TTC549 (cell line): ENCODE data around the gene SETD1A.

Experiments used
- FAIRE-seq: peaks from 2 replicates; lab custom pipeline; 2012; peaks lifted over from hg19 to GRCh38; lab: Jason Lieb, UNC

The SETD1A gene

GRCh38 chr16:30953511-30954124 lies 3.9 kb upstream of the SETD1A start:
- no peak for FAIRE-seq

- FAIRE-seq: no peak
These were observed 2.6 kb upstream of the SETD1A start for GRCh38 chr16:30954993-30955392.

GRCh38 chr16:30956601-30957455 lies 726 bp upstream of the SETD1A start:
- no peak for FAIRE-seq

GRCh38 chr16:30958175-30959079 lies 873 bp downstream of the SETD1A start:
- FAIRE-seq: no peak

- FAIRE-seq: no peak
These were observed 3.8 kb downstream of the SETD1A start for GRCh38 chr16:30961384-30961783.

- FAIRE-seq: no peak
These were observed 6.5 kb downstream of the SETD1A start for GRCh38 chr16:30963925-30964511.

- no peak for FAIRE-seq
These were observed 7.1 kb downstream of the SETD1A start for GRCh38 chr16:30964574-30965226.

GRCh38 chr16:30965436-30965835 lies 7.9 kb downstream of the SETD1A start:
- FAIRE-seq: no peak

GRCh38 chr16:30966033-30966619 lies 8.6 kb downstream of the SETD1A start:
- no peak for FAIRE-seq

GRCh38 chr16:30967795-30968194 lies 10.2 kb downstream of the SETD1A start:
- no peak for FAIRE-seq

- FAIRE-seq: no peak
These were observed 11.8 kb downstream of the SETD1A start for GRCh38 chr16:30969246-30969842.

- FAIRE-seq: no peak
These were observed 13.7 kb downstream of the SETD1A start for GRCh38 chr16:30971298-30971697.

GRCh38 chr16:30972872-30973271 lies 15.3 kb downstream of the SETD1A start:
- no peak for FAIRE-seq

- FAIRE-seq: no peak
These were observed 16.8 kb downstream of the SETD1A start for GRCh38 chr16:30974348-30974747.

- FAIRE-seq: no peak
These were observed 18.9 kb downstream of the SETD1A start for GRCh38 chr16:30976486-30976885.

GRCh38 chr16:30977502-30977901 lies 19.9 kb downstream of the SETD1A start:
- no peak for FAIRE-seq

- no peak for FAIRE-seq
These were observed 21.8 kb downstream of the SETD1A start for GRCh38 chr16:30979170-30980022.

- no peak for FAIRE-seq
These were observed 22.4 kb downstream of the SETD1A start for GRCh38 chr16:30980023-30980371.

GRCh38 chr16:30980434-30980833 lies 22.9 kb downstream of the SETD1A start:
- FAIRE-seq: no peak

GRCh38 chr16:30980959-30981358 lies 23.4 kb downstream of the SETD1A start:
- FAIRE-seq: no peak
